Right ventricle myocardium inferior (tissue), 1 donor: ENCODE data around the gene MUC20. TPM values are rescaled to one million over a fixed set of nuclear protein-coding genes. Genes with fewer than 3 reads are reported as not detected.
"Not testable (repeated sequence)": the region's sequence is repeated elsewhere in the genome, so short reads cannot be mapped to it uniquely, and the experiment has no call there.

Experiments
- ATAC-seq: fragments of 200-7000 bp; cut with Tn5 transposase; one replicate; pipeline ENCODE4 v1.9.1; 2020; ENCODE audit warnings: mild to moderate bottlenecking, moderate library complexity
- DNase-seq: peaks from one replicate; pipeline ENCODE4 v3.0.0; 2021; ENCODE audit errors: missing footprints
- intact Hi-C: fragments of 100-400 bp; cut with DNase I; formaldehyde crosslinking; loops from one replicate; pipeline ENCODE4 v1.11.0; 2022
- total RNA-seq: library from RNA; stranded (reverse); fragmentation: NEBNext Ultra II Directional; extraction: Animal tissue kit (Norgen Biotek cat#: 25700); gene quantifications from one replicate; pipeline ENCODE4 v1.2.1, GENCODE V29; 2021
- donor health status: DM: no; HTN: yes; CAD: no; lungs with severe emphysema.

The MUC20 gene
- total RNA-seq, 1 donor from 2014 or later, result 4.6 TPM

DNA sequence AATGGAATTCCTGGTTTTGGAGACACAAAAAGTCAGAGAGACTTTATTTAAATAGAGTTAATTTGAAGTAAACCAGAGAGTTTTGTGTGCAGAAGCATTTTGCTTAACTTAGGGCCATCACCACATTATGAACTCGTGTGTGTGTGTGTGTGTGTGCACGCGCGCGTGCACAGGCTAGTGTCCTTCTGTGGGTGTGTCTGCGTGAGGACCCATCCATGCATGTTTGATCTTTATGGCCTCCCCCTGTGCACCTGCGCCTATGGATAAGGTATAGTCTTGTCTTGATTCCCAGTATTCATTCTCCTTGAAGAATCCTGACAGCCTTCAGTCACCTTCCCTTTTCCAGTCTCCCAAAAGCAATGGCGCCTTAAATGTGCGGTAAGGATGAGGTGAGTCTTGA is 26.0 kb downstream of the MUC20 start:
- ATAC-seq (no peak), DNase-seq (no peak)
- intact Hi-C loops, result loop anchor here (2.0 to 5.0 kb wide), 2 partner anchors 18 to 124 kb away; no protein-coding TSS in a partner anchor

DNA sequence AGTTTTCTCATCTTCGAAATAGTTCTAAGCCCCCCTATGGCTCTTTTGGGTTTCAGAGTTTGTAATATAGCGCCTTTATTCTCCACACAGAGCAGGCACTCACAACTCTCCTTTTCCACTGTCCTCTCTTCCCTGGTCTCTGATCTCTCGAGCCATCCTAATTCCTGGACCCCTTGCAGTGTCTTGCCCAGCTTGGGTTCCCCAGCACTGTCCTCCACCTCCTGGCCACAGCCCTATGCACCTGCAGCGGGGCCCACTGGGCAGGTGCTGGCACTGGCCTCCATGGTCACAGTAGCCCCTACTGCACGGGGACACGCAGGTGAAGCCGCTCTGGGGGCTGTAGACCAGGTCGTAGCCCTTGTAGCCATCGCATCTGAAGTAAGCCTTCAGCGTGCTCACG is 27.9 kb downstream of the MUC20 start:
- ATAC-seq (no peak), DNase-seq (no peak)
- intact Hi-C loops, result loop anchor here (5.0 kb wide), 1 partner anchor 126 kb away; no protein-coding TSS in a partner anchor

DNA sequence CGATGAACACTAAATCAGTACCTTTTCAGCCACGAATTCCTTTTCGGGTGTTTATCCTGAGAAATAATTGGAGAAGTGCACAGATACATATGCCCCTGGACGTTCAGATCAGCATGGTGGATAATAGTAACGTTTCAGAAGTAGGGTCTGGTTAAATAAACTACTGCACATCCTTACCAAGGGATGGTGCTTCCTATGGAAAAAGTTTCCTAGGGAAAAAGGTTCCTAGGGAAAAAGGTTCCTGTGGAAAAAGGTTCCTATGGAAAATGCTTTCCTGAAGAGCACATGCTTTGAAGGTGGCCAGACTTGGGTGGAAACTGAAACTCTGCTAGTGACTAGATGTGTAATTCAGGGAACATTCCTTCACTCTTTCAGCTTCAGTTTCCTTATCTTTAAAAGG is 28.3 kb downstream of the MUC20 start:
- ATAC-seq, DNase-seq: not testable (repeated sequence)
- intact Hi-C loops, result loop anchor here (5.0 kb wide), 1 partner anchor 127 kb away; no protein-coding TSS in a partner anchor

- intact Hi-C loops, result no loop called here
- no peak for ATAC-seq
- peak; percentile 68 for DNase-seq
These were observed 30.2 kb downstream of the MUC20 start for GRCh38 chr3:195750797-195751520.

GRCh38 chr3:195751560-195751959 is 30.8 kb downstream of the MUC20 start:
- intact Hi-C loops, result no loop called here
- peak; percentile 13 for DNase-seq
- no peak for ATAC-seq

DNA sequence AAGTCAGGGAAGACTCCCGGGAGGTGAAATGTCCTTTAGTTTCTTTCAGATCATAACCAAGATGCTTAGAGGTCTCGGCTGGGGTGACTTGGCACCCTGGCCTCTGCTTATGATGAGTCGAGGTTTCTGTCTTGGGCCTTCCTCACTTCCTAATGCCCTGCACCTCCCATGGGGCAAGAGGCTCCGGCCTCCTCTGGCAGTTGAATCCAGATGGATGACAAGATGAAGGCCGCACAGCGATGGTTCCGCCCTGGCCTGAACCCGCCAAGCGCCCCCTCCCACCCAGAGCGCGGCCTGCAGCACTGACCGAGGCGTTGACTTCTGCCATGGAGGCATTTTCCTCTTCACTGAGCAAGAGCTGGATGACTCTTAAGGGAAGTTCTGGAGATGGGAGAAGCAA is 31.3 kb downstream of the MUC20 start:
- intact Hi-C loops, result no loop called here
- DNase-seq (peak; percentile 17), ATAC-seq (no peak)

DNA sequence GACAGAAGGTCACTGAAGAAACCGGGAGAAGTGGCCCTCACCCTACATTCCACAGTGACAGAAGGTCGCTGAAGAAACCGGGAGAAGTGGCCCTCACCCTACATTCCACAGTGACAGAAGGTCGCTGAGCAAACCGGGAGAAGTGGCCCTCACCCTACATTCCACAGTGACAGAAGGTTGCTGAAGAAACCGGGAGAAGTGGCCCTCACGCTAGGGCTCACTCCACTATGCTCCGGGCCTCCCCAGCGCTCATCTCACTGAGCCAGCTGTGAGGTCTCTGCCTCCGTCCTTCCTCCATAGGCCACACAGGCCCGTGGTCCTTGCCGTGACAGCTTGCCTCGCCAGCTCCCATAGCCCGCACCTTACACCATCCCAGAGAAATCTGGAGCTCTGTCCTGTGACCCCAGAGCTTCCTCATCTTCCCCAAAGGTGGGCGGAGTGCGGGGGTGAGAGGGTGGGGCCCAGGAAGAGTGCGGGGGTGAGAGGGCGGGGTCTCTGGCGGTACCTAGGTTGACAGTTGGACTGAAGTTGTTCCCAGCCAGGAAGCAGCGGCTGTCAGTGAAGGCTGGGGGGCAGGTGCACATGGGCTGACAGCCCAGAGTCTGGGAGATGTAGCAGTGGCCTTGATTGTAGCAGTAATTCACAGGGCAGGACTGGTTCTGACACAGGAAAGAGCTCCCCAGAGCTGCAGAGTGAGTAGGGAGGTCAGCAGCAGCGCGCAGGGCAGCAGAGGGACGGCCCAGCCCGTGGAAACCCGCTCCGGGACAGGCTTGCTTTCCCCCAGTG is 32.0 kb downstream of the MUC20 start:
- intact Hi-C loops, result no loop called here
- DNase-seq, result peak; percentile 30
- no peak for ATAC-seq

DNA sequence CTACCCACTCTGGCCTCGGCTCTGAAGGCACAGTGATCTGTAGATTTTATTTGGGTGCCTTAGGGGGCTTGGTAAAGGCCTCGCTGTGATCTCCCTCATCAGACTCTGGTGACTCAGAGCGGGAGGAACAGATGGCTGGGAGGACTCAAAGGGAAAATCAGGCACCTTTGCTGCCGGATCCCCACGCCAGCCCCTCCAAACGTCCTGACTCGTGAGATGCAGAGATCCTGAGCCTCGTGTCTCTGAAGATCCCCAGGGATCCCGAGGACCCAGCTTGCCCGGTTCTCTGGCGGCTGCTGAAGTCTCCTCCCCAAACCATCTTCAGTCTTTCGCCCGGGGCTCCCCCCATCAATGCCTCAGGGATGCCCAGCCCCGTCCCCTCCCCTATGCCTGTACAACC is 32.8 kb downstream of the MUC20 start:
- peak; percentile 18 for DNase-seq
- intact Hi-C loops, result no loop called here
- ATAC-seq, result no peak

DNA sequence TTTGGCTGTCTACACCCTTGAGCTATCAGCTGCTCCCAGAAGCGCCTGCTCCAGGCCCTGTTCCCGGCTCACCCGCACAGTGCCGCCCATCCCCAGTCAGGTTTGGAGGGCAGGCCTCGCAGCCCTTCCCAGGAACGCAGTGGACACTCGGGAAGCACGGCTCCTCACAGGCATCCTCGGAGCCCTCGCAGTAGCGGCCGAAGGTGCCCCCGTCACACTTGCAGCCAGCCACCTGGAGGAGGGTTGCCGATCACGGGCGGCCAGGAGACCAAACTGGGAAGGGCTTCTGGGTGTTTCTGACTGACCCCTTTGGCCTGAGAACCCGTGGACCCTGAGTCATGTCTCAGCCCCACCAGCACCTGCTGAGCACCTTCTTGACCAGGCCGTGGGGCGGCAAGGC is 33.4 kb downstream of the MUC20 start:
- peak; percentile 37 for DNase-seq
- no peak for ATAC-seq
- intact Hi-C loops, result no loop called here

GRCh38 chr3:195754906-195755305 is 34.1 kb downstream of the MUC20 start:
- DNase-seq, result peak; percentile 9
- intact Hi-C loops, result no loop called here

DNA sequence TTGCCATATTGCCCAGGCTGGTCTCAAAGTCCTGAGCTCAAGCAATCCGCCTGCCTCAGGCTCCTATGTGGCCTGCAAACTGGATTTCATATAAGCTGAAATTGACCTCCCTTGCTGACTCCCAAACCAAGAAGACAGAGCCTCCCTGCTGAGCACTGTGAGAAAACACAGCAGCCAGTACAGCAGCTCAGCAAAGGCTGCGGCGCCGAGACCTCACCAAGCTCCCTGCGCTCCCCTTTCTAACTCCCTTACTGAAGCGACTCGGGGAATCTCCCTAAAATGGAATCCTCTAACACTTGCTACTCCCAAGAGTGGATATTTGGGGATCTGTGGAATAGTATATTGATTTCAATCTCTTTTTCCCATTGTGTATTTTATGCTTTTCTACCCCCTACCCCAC is 34.6 kb downstream of the MUC20 start:
- DNase-seq (peak; percentile 9), ATAC-seq (no peak)
- intact Hi-C loops, result no loop called here

More at GRCh38 chr3:195754906-195755305, 34.1 kb downstream of the MUC20 start:
- ATAC-seq, result no peak

DNA sequence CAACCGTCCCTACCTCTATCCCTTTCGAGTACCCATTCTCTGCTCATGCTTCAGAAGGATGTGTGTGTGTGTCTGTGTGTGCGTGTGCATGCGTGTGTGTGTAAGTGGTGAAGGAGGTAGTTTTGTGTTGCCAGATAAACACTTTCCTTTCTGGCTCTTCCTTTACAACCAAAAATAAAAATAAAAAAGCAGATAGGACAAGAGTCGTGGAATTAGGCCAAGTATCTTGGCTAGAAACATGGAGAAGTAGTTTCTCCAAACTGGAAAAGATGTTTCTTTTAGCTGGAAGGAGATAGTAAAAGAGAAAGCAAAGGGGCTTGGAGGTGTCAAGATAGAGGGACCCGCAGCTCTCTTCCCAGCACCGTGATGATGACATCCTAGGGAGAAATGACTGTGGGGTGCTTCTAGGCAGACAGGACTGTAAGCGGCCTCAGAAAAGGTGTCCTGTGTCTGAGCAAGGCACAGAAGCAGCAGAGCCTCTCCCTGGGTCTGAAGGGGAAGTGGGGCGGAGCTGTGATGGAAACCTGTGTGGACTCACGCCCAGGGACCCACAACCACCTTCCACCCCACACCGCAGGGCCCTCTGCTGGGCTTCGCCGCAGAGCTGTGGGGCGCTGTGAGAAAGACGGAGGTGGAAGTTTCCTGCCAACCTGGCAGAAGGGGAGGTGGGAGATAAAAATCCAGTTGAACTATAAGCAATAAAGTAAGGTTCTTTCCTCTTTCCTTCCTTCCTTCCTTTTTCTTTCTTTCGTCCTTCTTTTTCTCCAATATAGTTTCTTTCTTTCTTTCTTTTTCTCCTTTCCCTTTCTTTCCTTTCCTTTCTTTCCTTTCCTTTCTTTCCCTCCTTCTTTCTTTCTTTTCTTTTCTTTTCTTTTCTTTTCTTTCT is 35.3 kb downstream of the MUC20 start:
- peak; percentile 37 for DNase-seq
- intact Hi-C loops, result no loop called here
- no peak for ATAC-seq

GRCh38 chr3:195757438-195757770 is 36.6 kb downstream of the MUC20 start:
- DNase-seq (no peak), ATAC-seq (no peak)
- intact Hi-C loops, result no loop called here

- ATAC-seq, result no peak
- DNase-seq, result no peak
- intact Hi-C loops, result no loop called here
These were observed 37.0 kb downstream of the MUC20 start for GRCh38 chr3:195757827-195758226.

- intact Hi-C loops, result no loop called here
- no peak for DNase-seq
- ATAC-seq, result no peak
These were observed 38.1 kb downstream of the MUC20 start for GRCh38 chr3:195758721-195759353.

GRCh38 chr3:195760345-195761122 is 39.8 kb downstream of the MUC20 start:
- ATAC-seq (peak; percentile 79), DNase-seq (no peak)
- intact Hi-C loops, result no loop called here

DNA sequence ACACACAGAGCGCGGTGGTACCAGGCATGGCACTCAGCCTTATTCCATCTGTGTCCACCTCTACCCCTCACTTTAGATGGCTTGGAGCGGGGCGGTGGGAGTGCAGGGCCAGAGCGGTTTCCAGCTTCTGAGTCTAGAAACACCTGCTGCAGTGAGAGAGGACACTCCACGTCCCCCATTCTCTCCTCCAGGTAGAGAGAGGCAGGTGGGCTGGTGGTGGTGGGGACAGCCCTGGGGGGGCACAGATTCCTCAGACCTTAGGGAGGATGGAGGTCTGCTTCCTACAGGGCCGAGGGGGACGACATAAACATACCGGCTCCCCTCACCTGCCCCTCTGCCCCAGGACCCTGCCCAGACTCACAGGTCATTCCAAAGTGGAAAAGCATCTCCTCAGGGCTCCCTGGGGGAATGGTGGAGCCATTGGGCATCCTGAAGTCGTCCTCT is 40.4 kb downstream of the MUC20 start:
- intact Hi-C loops, result no loop called here
- DNase-seq, result no peak
- peak; percentile 12 for ATAC-seq
